ENCODE data around the gene ATP8B1. TPM values are rescaled to one million over a fixed set of nuclear protein-coding genes. Genes with fewer than 3 reads are reported as not detected.

The ATP8B1 gene
- total RNA-seq, 1 experiment from 2014 or later, result 1.4 TPM

- Histone ChIP-seq H3K36me3 (replicated peaks; ENCODE audit: control insufficient read depth, insufficient read depth, low read length) (no peaks in the 10 kb centered on the region), H3K4me3 (ENCODE audit: insufficient read depth, low read depth, low read length) (no peak overlapping the region), H3K27me3 (ENCODE audit: control insufficient read depth, insufficient read depth, low read length) (no peaks in the 10 kb centered on the region)
- no peak for DNase-seq
These were observed 88.0 kb downstream of the ATP8B1 start for GRCh38 chr18:57715073-57715472.

GRCh38 chr18:57710226-57710625 lies 92.9 kb downstream of the ATP8B1 start:
- Histone ChIP-seq H3K36me3 (replicated peaks; ENCODE audit: control insufficient read depth, insufficient read depth, low read length) (no peaks in the 10 kb centered on the region), H3K27me3 (ENCODE audit: control insufficient read depth, insufficient read depth, low read length) (no peaks in the 10 kb centered on the region), H3K4me3 (ENCODE audit: insufficient read depth, low read depth, low read length) (no peak overlapping the region)
- no peak for DNase-seq

GRCh38 chr18:57709335-57709734 lies 93.8 kb downstream of the ATP8B1 start:
- Histone ChIP-seq H3K36me3 (replicated peaks; ENCODE audit: control insufficient read depth, insufficient read depth, low read length) (no peaks in the 10 kb centered on the region), H3K4me3 (ENCODE audit: insufficient read depth, low read depth, low read length) (no peak overlapping the region), H3K27me3 (ENCODE audit: control insufficient read depth, insufficient read depth, low read length) (no peaks in the 10 kb centered on the region)
- no peak for DNase-seq

GRCh38 chr18:57708288-57708687 lies 94.8 kb downstream of the ATP8B1 start:
- no peak overlapping the region for H3K4me3 ChIP-seq (ENCODE audit: insufficient read depth, low read depth, low read length)
- H3K36me3 ChIP-seq (replicated peaks; ENCODE audit: control insufficient read depth, insufficient read depth, low read length), result no peaks in the 10 kb centered on the region
- no peak for DNase-seq
- no peaks in the 10 kb centered on the region for H3K27me3 ChIP-seq (ENCODE audit: control insufficient read depth, insufficient read depth, low read length)

GRCh38 chr18:57705832-57706595 lies 97.1 kb downstream of the ATP8B1 start:
- no peak overlapping the region for H3K4me3 ChIP-seq (ENCODE audit: insufficient read depth, low read depth, low read length)
- H3K36me3 ChIP-seq (replicated peaks; ENCODE audit: control insufficient read depth, insufficient read depth, low read length), result no peaks in the 10 kb centered on the region
- no peak for DNase-seq
- no peaks in the 10 kb centered on the region for H3K27me3 ChIP-seq (ENCODE audit: control insufficient read depth, insufficient read depth, low read length)

GRCh38 chr18:57705011-57705410 lies 98.1 kb downstream of the ATP8B1 start:
- Histone ChIP-seq H3K4me3 (ENCODE audit: insufficient read depth, low read depth, low read length) (no peak overlapping the region), H3K27me3 (ENCODE audit: control insufficient read depth, insufficient read depth, low read length) (no peaks in the 10 kb centered on the region), H3K36me3 (replicated peaks; ENCODE audit: control insufficient read depth, insufficient read depth, low read length) (no peaks in the 10 kb centered on the region)
- no peak for DNase-seq

GRCh38 chr18:57698571-57699276 lies 104.4 kb downstream of the ATP8B1 start:
- Histone ChIP-seq H3K4me3 (ENCODE audit: insufficient read depth, low read depth, low read length) (no peak overlapping the region), H3K27me3 (ENCODE audit: control insufficient read depth, insufficient read depth, low read length) (no peaks in the 10 kb centered on the region), H3K36me3 (replicated peaks; ENCODE audit: control insufficient read depth, insufficient read depth, low read length) (no peaks in the 10 kb centered on the region)
- no peak for DNase-seq

- DNase-seq, result no peak
- no peak overlapping the region for H3K4me3 ChIP-seq (ENCODE audit: insufficient read depth, low read depth, low read length)
- H3K36me3 ChIP-seq (replicated peaks; ENCODE audit: control insufficient read depth, insufficient read depth, low read length), result no peaks in the 10 kb centered on the region
- H3K27me3 ChIP-seq (ENCODE audit: control insufficient read depth, insufficient read depth, low read length), result no peaks in the 10 kb centered on the region
These were observed 105.7 kb downstream of the ATP8B1 start for GRCh38 chr18:57697426-57697825.

- Histone ChIP-seq H3K4me3 (ENCODE audit: insufficient read depth, low read depth, low read length) (no peak overlapping the region), H3K36me3 (replicated peaks; ENCODE audit: control insufficient read depth, insufficient read depth, low read length) (no peaks in the 10 kb centered on the region), H3K27me3 (ENCODE audit: control insufficient read depth, insufficient read depth, low read length) (no peaks in the 10 kb centered on the region)
- no peak for DNase-seq
These were observed 106.8 kb downstream of the ATP8B1 start for GRCh38 chr18:57696271-57696670.

- DNase-seq, result no peak
- Histone ChIP-seq H3K27me3 (ENCODE audit: control insufficient read depth, insufficient read depth, low read length) (no peaks in the 10 kb centered on the region), H3K4me3 (ENCODE audit: insufficient read depth, low read depth, low read length) (no peak overlapping the region), H3K36me3 (replicated peaks; ENCODE audit: control insufficient read depth, insufficient read depth, low read length) (no peaks in the 10 kb centered on the region)
These were observed 111.8 kb downstream of the ATP8B1 start for GRCh38 chr18:57691363-57691762.

- Histone ChIP-seq H3K27me3 (ENCODE audit: control insufficient read depth, insufficient read depth, low read length) (no peaks in the 10 kb centered on the region), H3K4me3 (ENCODE audit: insufficient read depth, low read depth, low read length) (no peak overlapping the region), H3K36me3 (replicated peaks; ENCODE audit: control insufficient read depth, insufficient read depth, low read length) (no peaks in the 10 kb centered on the region)
- no peak for DNase-seq
These were observed 115.1 kb downstream of the ATP8B1 start for GRCh38 chr18:57687970-57688369.

GRCh38 chr18:57683470-57683869 lies 119.6 kb downstream of the ATP8B1 start:
- Histone ChIP-seq H3K4me3 (ENCODE audit: insufficient read depth, low read depth, low read length) (no peak overlapping the region), H3K36me3 (replicated peaks; ENCODE audit: control insufficient read depth, insufficient read depth, low read length) (no peaks in the 10 kb centered on the region), H3K27me3 (ENCODE audit: control insufficient read depth, insufficient read depth, low read length) (no peaks in the 10 kb centered on the region)
- DNase-seq, result no peak

- Histone ChIP-seq H3K4me3 (ENCODE audit: insufficient read depth, low read depth, low read length) (no peak overlapping the region), H3K27me3 (ENCODE audit: control insufficient read depth, insufficient read depth, low read length) (no peaks in the 10 kb centered on the region), H3K36me3 (replicated peaks; ENCODE audit: control insufficient read depth, insufficient read depth, low read length) (no peaks in the 10 kb centered on the region)
- DNase-seq, result no peak
These were observed 125.6 kb downstream of the ATP8B1 start for GRCh38 chr18:57677262-57678211.

GRCh38 chr18:57674891-57675290 lies 128.2 kb downstream of the ATP8B1 start:
- H3K36me3 ChIP-seq (replicated peaks; ENCODE audit: control insufficient read depth, insufficient read depth, low read length), result no peaks in the 10 kb centered on the region
- H3K27me3 ChIP-seq (ENCODE audit: control insufficient read depth, insufficient read depth, low read length), result no peaks in the 10 kb centered on the region
- no peak overlapping the region for H3K4me3 ChIP-seq (ENCODE audit: insufficient read depth, low read depth, low read length)
- no peak for DNase-seq

Measured in H7 (cell line).